HCT116 (cell line): Measurements from ENCODE around the gene RAB26. TPM values are rescaled to one million over a fixed set of nuclear protein-coding genes. Genes with fewer than 3 reads are reported as not detected.

Source experiments
- ATAC-seq: fragments of 200-7000 bp; cut with Tn5 transposase; 2 replicates; pipeline ENCODE4 v1.9.1; 2020; ENCODE audit warnings: mild to moderate bottlenecking, moderate library complexity
- BruUV-seq: library from RNA; stranded (reverse); fragments of 400-500 nt; replicated peaks from 2 replicates; lab custom pipeline; 2021; lab: Mats Ljungman, UMichigan
- CTCF ChIA-PET: fragments of 300-600 bp; sonication (Branson Sonifier 250); formaldehyde crosslinking; loops from one replicate; lab custom pipeline; 2021; ENCODE audit warnings: antibody characterized with exemption; lab: Charles Lee
- POLR2A ChIA-PET: fragments of 300-600, 350-600 bp; sonication (Branson Sonifier 250); formaldehyde crosslinking; loops from one replicate; lab custom pipeline; 2021; ENCODE audit warnings: antibody characterized with exemption; lab: Charles Lee
- RAD21 ChIA-PET, 2 experiments: fragments of 300-600 bp; sonication (Branson Sonifier 250); formaldehyde crosslinking; loops; one replicate each; lab custom pipeline; 2023; ENCODE audit warnings: low total read pairs in 2 of 2; ENCODE audit not compliant: uncharacterized antibody in 2 of 2, unreplicated experiment in 2 of 2, low non-redundant PET in 1 of 2; lab: Charles Lee
- DNase-seq: peaks from one replicate; pipeline ENCODE4 v3.0.0-alpha.2; 2010; ENCODE audit warnings: low read depth, low spot score
- H2AFZ ChIP-seq: fragments of 200-600 bp; shearing (Covaris generic), sonication (generic); 2 replicates; pipeline ENCODE4 v1.6.1; 2017; ENCODE audit warnings: low read depth, mixed run types, mixed read lengths, antibody characterized with exemption, low read length; ENCODE audit not compliant: poor library complexity, severe bottlenecking
- H3K27ac ChIP-seq: 2 replicates; pipeline ENCODE4 v1.5.1; 2012; ENCODE audit warnings: low read depth, low read length
- H3K27me3 ChIP-seq: fragments of 200-600 bp; sonication (generic); 2 replicates; pipeline ENCODE4 v1.6.1; 2016; ENCODE audit warnings: mixed run types, low read length, mixed read lengths; ENCODE audit not compliant: insufficient read depth
- H3K36me3 ChIP-seq, 2 experiments: fragments of 200-500 bp in 1 of 2; fragments of 200-600 bp in 1 of 2; sonication (Bioruptor generic) in 1 of 2; sonication (generic) in 1 of 2; 2 replicates each; pipeline versions ENCODE4 v1.5.1 to v1.6.1; 2014 to 2016; ENCODE audit warnings: low read length in 2 of 2, inconsistent platforms in 1 of 2, mixed read lengths in 1 of 2, mixed run types in 1 of 2; ENCODE audit not compliant: insufficient read depth in 2 of 2, control insufficient read depth in 1 of 2
- H3K4me1 ChIP-seq, 2 experiments: fragments of 200-600 bp in 1 of 2; sonication (generic) in 1 of 2; 2 replicates each; pipeline versions ENCODE4 v1.5.1 to v1.6.1; 2012 to 2017; ENCODE audit warnings: low read length in 2 of 2, inconsistent platforms in 1 of 2, mild to moderate bottlenecking in 1 of 2, mixed read lengths in 1 of 2, mixed run types in 1 of 2, moderate library complexity in 1 of 2; ENCODE audit not compliant: insufficient read depth in 2 of 2, control insufficient read depth in 1 of 2
- H3K4me2 ChIP-seq: fragments of 200-600 bp; sonication (generic); 2 replicates; pipeline ENCODE4 v1.6.1; 2017; ENCODE audit warnings: mixed run types, low read length, mixed read lengths
- H3K4me3 ChIP-seq, 2 experiments: fragments of 200-600 bp in 1 of 2; sonication (generic) in 1 of 2; replicated peaks in 1 of 2; 2 replicates each; pipeline ENCODE4 v1.5.1; 2011 to 2016; ENCODE audit warnings: low read length in 2 of 2, control low read depth in 1 of 2, low read depth in 1 of 2, mild to moderate bottlenecking in 1 of 2, mixed read lengths in 1 of 2, mixed run types in 1 of 2
- H3K79me2 ChIP-seq: fragments of 200-600 bp; sonication (generic); 2 replicates; pipeline ENCODE4 v1.6.1; 2017; ENCODE audit warnings: mild to moderate bottlenecking, mixed run types, low read length, moderate library complexity, mixed read lengths; ENCODE audit not compliant: insufficient read depth
- H3K9ac ChIP-seq: fragments of 200-600 bp; sonication (generic); 2 replicates; pipeline ENCODE4 v1.6.1; 2016; ENCODE audit warnings: low read length, mixed read lengths
- H3K9me2 ChIP-seq: fragments of 200-600 bp; sonication (generic), shearing (Covaris generic); 2 replicates; pipeline ENCODE4 v1.6.1; 2017; ENCODE audit warnings: mixed run types, mild to moderate bottlenecking, moderate library complexity; ENCODE audit not compliant: insufficient read depth
- H3K9me3 ChIP-seq, 2 experiments: fragments of 200-500 bp in 1 of 2; fragments of 200-600 bp in 1 of 2; sonication (Bioruptor generic) in 1 of 2; sonication (generic) in 1 of 2; 2 replicates each; pipeline ENCODE4 v1.6.1; 2014 to 2017; ENCODE audit warnings: low read length in 2 of 2, mixed read lengths in 2 of 2, inconsistent platforms in 1 of 2, low read depth in 1 of 2, mild to moderate bottlenecking in 1 of 2, mixed run types in 1 of 2, moderate library complexity in 1 of 2; ENCODE audit not compliant: control insufficient read depth in 1 of 2, insufficient read depth in 1 of 2
- H4K20me1 ChIP-seq: fragments of 200-600 bp; sonication (generic), shearing (Covaris generic); 2 replicates; pipeline ENCODE4 v1.6.1; 2017; ENCODE audit warnings: mixed run types, mild to moderate bottlenecking, moderate library complexity; ENCODE audit not compliant: insufficient read depth
- ATF3 ChIP-seq: IDR thresholded peaks from 2 replicates; pipeline ENCODE4 v1.6.1; 2012
- CEBPB ChIP-seq: IDR thresholded peaks from 2 replicates; pipeline ENCODE4 v1.6.1; 2012; ENCODE audit warnings: low read depth
- EGR1 ChIP-seq: IDR thresholded peaks from 2 replicates; pipeline ENCODE4 v1.6.1; 2012; ENCODE audit warnings: low read depth
- EZH2 ChIP-seq: fragments of 200-600 bp; sonication (generic); IDR thresholded peaks from 2 replicates; pipeline ENCODE4 v1.6.1; 2017; ENCODE audit warnings: antibody characterized with exemption, mixed run types
- EZH2phosphoT487 ChIP-seq: fragments of 200-600 bp; IDR thresholded peaks from 2 replicates; pipeline ENCODE4 v1.6.1; 2018; ENCODE audit warnings: antibody characterized with exemption, borderline replicate concordance
- FOSL1 ChIP-seq: IDR thresholded peaks from 2 replicates; pipeline ENCODE4 v1.6.1; 2012; ENCODE audit warnings: low read depth
- JUND ChIP-seq: IDR thresholded peaks from 2 replicates; pipeline ENCODE4 v1.6.1; 2012
- POLR2A ChIP-seq: IDR thresholded peaks from 2 replicates; pipeline ENCODE4 v1.7.0; 2011; ENCODE audit warnings: borderline replicate concordance; ENCODE audit not compliant: insufficient read depth, insufficient read length; ENCODE audit errors: extremely low read depth
- POLR2AphosphoS5 ChIP-seq: IDR thresholded peaks from 2 replicates; pipeline ENCODE4 v1.6.1; 2011; ENCODE audit warnings: mild to moderate bottlenecking, low read depth, low read length, moderate library complexity
- RAD21 ChIP-seq: IDR thresholded peaks from 2 replicates; pipeline ENCODE4 v1.6.1; 2012; ENCODE audit warnings: low read depth, mild to moderate bottlenecking
- REST ChIP-seq: IDR thresholded peaks from 2 replicates; pipeline ENCODE4 v1.6.1; 2012; ENCODE audit warnings: low read depth
- SIN3A ChIP-seq: IDR thresholded peaks from 2 replicates; pipeline ENCODE4 v1.6.1; 2012; ENCODE audit warnings: low read depth
- SP1 ChIP-seq: IDR thresholded peaks from 2 replicates; pipeline ENCODE4 v1.6.1; 2012; ENCODE audit warnings: low read depth
- SRF ChIP-seq: IDR thresholded peaks from 2 replicates; pipeline ENCODE4 v1.6.1; 2012; ENCODE audit warnings: low read depth
- ZFX ChIP-seq: fragments of 450-650 bp; IDR thresholded peaks from 2 replicates; pipeline ENCODE4 v1.6.1; 2017
- ZNF274 ChIP-seq: fragments of 200-500 bp; sonication (Bioruptor generic); IDR thresholded peaks from 2 replicates; pipeline ENCODE4 v1.6.1; 2014; ENCODE audit warnings: mild to moderate bottlenecking, low read depth, low read length, inconsistent platforms
- intact Hi-C: fragments of 100-400 bp; cut with micrococcal nuclease; formaldehyde crosslinking; loops from 2 replicates; pipeline ENCODE4 v1.10.0; 2022
- total RNA-seq: library from RNA; stranded (reverse); gene quantifications from one replicate; pipeline ENCODE4 v1.2.1, GENCODE V29; 2021; ENCODE audit not compliant: unreplicated experiment

The RAB26 gene
- total RNA-seq, 1 experiment from 2014 or later: 44.9 TPM

GRCh38 chr16:2184346-2184745 lies 35.9 kb downstream of the RAB26 start:
- Histone ChIP-seq H3K27ac (no peak overlapping the region), H3K4me1 (no peaks in the 10 kb centered on the region), H3K79me2 (no peaks in the 10 kb centered on the region), H3K9me2 (no peaks in the 10 kb centered on the region), H3K9me3 (no peaks in the 10 kb centered on the region), H3K36me3 (no peaks in the 10 kb centered on the region), H4K20me1 (no peaks in the 10 kb centered on the region), H3K9ac (no peak overlapping the region), H3K4me2 (no peak overlapping the region), H2AFZ (no peak overlapping the region), H3K4me3 (no peak overlapping the region), H3K27me3 (no peaks in the 10 kb centered on the region)
- ChIA-PET CTCF (no interaction called here), POLR2A (no interaction called here), RAD21 (no interaction called here)
- no peak for ATAC-seq
- intact Hi-C loops: no loop called here
- no TSS peak for BruUV-seq
- no peak for DNase-seq
- TF ChIP-seq SRF: no peak
- TF ChIP-seq ATF3: no peak
- no peak for TF ChIP-seq POLR2AphosphoS5
- no peak for TF ChIP-seq ZNF274
- TF ChIP-seq CEBPB: no peak
- TF ChIP-seq EZH2: no peak
- no peak for TF ChIP-seq EGR1
- TF ChIP-seq JUND: no peak
- no peak for TF ChIP-seq RAD21
- TF ChIP-seq SIN3A: no peak
- no peak for TF ChIP-seq SP1
- TF ChIP-seq FOSL1: no peak
- TF ChIP-seq REST: no peak
- TF ChIP-seq POLR2A: no peak
- no peak for TF ChIP-seq ZFX
- no peak for TF ChIP-seq EZH2phosphoT487
